Calu3 (cell line): ENCODE data around the gene OVAAL. TPM values are rescaled to one million over a fixed set of nuclear protein-coding genes. Genes with fewer than 3 reads are reported as not detected.

ENCODE experiments used
- BruUV-seq: library from RNA; stranded (reverse); fragments of 400-500 nt; replicated peaks from 2 replicates; lab custom pipeline; 2021; lab: Mats Ljungman, UMichigan
- CTCF ChIA-PET: fragments of 300-600 bp; sonication (Branson Sonifier 250); formaldehyde crosslinking; loops from one replicate; lab custom pipeline; 2022; ENCODE audit warnings: antibody characterized with exemption; lab: Charles Lee
- DNase-seq: peaks from one replicate; pipeline ENCODE4 v3.0.0; 2022
- H3K27ac Mint-ChIP-seq: one replicate; pipeline ENCODE4 v1.8.0; 2022; ENCODE audit warnings: mixed read lengths; ENCODE audit not compliant: unreplicated experiment
- H3K27me3 Mint-ChIP-seq: one replicate; pipeline ENCODE4 v1.8.0; 2022; ENCODE audit warnings: mixed read lengths; ENCODE audit not compliant: unreplicated experiment
- H3K36me3 Mint-ChIP-seq: one replicate; pipeline ENCODE4 v1.8.0; 2022; ENCODE audit warnings: mild to moderate bottlenecking, moderate library complexity, mixed read lengths; ENCODE audit not compliant: insufficient read depth, unreplicated experiment
- H3K4me1 Mint-ChIP-seq: one replicate; pipeline ENCODE4 v1.8.0; 2022; ENCODE audit warnings: mild to moderate bottlenecking, low read depth, mixed read lengths; ENCODE audit not compliant: unreplicated experiment
- H3K4me3 Mint-ChIP-seq: one replicate; pipeline ENCODE4 v1.8.0; 2022; ENCODE audit warnings: mild to moderate bottlenecking, low read depth, moderate library complexity, mixed read lengths; ENCODE audit not compliant: unreplicated experiment
- H3K9me3 Mint-ChIP-seq: one replicate; pipeline ENCODE4 v1.8.0; 2022; ENCODE audit warnings: low read depth, mixed read lengths; ENCODE audit not compliant: unreplicated experiment
- intact Hi-C: fragments of 100-400 bp; cut with micrococcal nuclease; formaldehyde crosslinking; loops from one replicate; pipeline ENCODE4 v1.10.0; 2022; ENCODE audit not compliant: unreplicated experiment
- total RNA-seq: library from RNA; stranded (reverse); gene quantifications from 2 replicates; pipeline ENCODE4 v1.2.3, GENCODE V29; 2022
- TF ChIP-seq, protein P1 (sequence below): fragments of 200-600 bp; IDR thresholded peaks from one replicate; pipeline ENCODE4 v1.8.0; 2022; ENCODE audit warnings: antibody characterized with exemption; ENCODE audit not compliant: unreplicated experiment

The OVAAL gene
- total RNA-seq, 1 experiment from 2014 or later, result not detected

DNA sequence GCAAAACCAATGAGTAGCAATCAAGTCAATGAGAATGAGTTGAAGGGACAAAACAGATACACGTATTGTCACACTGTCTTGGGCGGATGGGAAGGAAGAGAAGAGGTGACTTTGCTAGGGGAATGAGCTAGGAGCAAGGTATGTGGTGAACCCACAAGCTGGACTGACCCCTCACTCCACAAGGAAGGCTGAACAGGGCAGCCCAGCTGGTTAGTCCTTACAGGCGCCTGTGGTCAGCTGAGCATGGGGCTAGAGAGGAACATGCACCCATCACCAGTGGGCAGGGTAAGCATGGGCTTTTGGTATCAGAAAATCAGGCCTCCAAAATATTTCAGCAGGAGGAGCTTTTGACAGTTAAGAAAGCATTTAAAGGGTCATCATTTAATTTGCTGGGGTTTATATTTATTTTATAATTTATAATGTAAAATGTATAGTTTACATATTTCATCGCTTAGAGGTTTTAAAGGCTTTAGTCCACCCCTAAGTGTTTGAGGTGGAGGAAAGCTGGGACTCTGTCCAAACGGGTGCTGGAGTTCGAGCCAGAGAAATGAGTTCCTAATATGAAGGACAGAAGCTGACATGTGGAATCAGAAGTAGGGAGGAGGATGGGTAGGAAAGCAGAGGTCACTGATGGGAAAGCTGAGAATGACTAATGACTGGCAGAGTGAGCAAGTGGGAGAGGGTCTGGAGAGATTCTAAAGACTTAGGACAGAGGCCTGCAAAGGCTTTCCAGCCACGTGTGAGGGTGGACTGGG, 34.4 kb upstream of the OVAAL start:
- no peak for DNase-seq
- peaks cover 82% of the 10 kb centered on the region for H3K4me1 Mint-ChIP-seq
- CTCF ChIA-PET, result no interaction called here
- TF ChIP-seq, protein P1, sequence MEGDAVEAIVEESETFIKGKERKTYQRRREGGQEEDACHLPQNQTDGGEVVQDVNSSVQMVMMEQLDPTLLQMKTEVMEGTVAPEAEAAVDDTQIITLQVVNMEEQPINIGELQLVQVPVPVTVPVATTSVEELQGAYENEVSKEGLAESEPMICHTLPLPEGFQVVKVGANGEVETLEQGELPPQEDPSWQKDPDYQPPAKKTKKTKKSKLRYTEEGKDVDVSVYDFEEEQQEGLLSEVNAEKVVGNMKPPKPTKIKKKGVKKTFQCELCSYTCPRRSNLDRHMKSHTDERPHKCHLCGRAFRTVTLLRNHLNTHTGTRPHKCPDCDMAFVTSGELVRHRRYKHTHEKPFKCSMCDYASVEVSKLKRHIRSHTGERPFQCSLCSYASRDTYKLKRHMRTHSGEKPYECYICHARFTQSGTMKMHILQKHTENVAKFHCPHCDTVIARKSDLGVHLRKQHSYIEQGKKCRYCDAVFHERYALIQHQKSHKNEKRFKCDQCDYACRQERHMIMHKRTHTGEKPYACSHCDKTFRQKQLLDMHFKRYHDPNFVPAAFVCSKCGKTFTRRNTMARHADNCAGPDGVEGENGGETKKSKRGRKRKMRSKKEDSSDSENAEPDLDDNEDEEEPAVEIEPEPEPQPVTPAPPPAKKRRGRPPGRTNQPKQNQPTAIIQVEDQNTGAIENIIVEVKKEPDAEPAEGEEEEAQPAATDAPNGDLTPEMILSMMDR, result no peak
- no peaks in the 10 kb centered on the region for H3K27me3 Mint-ChIP-seq
- no peak overlapping the region for H3K27ac Mint-ChIP-seq
- intact Hi-C loops, result no loop called here
- H3K4me3 Mint-ChIP-seq, result no peak overlapping the region
- H3K9me3 Mint-ChIP-seq, result no peaks in the 10 kb centered on the region
- H3K36me3 Mint-ChIP-seq, result peaks cover 14% of the 10 kb centered on the region
- BruUV-seq, result no TSS peak

DNA sequence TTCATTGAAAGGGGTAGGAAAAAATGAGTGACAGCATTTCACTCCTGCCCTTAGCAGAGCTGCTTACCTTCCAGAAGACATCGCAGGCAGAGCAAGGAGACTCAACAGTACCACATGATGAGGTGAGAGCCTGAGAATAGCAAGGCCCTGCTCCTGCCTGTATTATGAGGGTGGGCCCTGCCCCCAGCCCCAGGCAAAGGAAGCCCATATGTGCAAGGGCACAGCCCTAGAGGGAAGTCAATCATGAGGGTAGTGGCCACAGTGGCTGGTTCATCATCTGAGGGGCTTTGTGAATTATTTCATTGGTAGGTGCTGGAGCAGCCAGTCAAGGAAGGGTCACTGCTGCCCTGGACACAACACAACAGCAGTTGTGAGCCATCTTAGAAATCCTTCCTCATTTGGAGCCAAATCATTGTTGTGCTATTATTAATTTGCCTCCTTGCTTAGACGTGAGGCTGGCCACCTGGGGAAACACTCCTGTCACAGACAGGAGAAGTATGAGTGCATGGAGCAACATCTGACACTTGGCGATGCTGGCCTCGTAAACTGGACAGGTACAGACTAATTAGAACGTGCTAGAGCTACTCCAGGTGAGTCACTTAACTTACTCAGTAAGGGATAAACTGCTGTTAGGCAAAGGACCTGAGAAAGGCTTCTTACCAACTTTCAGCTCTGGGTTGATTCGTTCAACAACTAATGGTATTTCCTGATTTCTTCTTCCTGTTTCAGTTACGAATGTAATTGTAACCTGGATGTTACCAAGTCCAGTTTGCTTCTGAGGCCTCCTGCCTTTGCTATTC, 33.6 kb upstream of the OVAAL start:
- Mint-ChIP-seq H3K27me3 (no peaks in the 10 kb centered on the region), H3K4me1 (peaks cover 80% of the 10 kb centered on the region), H3K36me3 (peaks cover 12% of the 10 kb centered on the region), H3K4me3 (no peak overlapping the region), H3K9me3 (no peaks in the 10 kb centered on the region), H3K27ac (no peak overlapping the region)
- intact Hi-C loops, result no loop called here
- CTCF ChIA-PET, result no interaction called here
- no peak for DNase-seq
- no TSS peak for BruUV-seq
- TF ChIP-seq, protein P1, result no peak

GRCh38 chr1:180525715-180526039, 33.1 kb upstream of the OVAAL start:
- CTCF ChIA-PET, result no interaction called here
- TF ChIP-seq, protein P1, result no peak
- no TSS peak for BruUV-seq
- H3K36me3 Mint-ChIP-seq, result peaks cover 17% of the 10 kb centered on the region
- DNase-seq, result no peak
- H3K27me3 Mint-ChIP-seq, result no peaks in the 10 kb centered on the region
- intact Hi-C loops, result no loop called here
- peaks cover 83% of the 10 kb centered on the region for H3K4me1 Mint-ChIP-seq
- H3K4me3 Mint-ChIP-seq, result no peak overlapping the region
- no peaks in the 10 kb centered on the region for H3K9me3 Mint-ChIP-seq
- H3K27ac Mint-ChIP-seq, result no peak overlapping the region

DNA sequence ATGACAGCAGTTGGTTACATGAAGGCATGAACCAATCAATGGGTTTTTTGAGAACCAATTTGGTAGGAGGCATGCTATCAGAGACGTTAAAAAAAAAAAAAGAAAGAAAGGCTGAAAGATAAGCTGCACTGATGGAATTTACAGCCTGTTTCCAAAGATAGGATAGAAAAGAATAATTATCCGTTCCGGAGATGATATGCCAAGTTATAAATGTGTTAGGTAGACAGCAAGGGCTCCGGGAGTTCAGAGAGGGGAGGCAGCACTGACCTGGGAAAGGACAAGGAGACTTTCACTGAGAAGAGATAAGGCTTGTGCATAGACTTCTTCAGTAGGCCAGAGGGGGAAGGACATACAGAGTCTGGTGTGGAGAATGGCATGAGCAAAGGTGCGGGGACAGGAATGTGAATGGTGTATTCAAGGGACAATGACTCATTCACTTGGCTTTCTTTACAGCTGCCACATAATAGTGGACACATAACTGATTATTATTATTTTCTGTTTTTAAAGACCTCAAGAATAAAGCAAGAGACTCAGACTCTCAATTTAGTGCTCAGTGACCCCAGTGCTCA, 31.6 kb upstream of the OVAAL start:
- Mint-ChIP-seq H3K4me3 (no peak overlapping the region), H3K27me3 (no peaks in the 10 kb centered on the region), H3K36me3 (peaks cover 11% of the 10 kb centered on the region), H3K4me1 (peaks cover 78% of the 10 kb centered on the region), H3K9me3 (no peaks in the 10 kb centered on the region), H3K27ac (peak overlapping the region; percentile 73)
- peak; percentile 71 for DNase-seq
- CTCF ChIA-PET, result no interaction called here
- intact Hi-C loops, result no loop called here
- TF ChIP-seq, protein P1, result no peak
- no TSS peak for BruUV-seq
